Choroid plexus epithelial cell (primary cell): ENCODE results near the gene FAT2.

Source experiments
- DNase-seq: peaks from one replicate; pipeline ENCODE4 v3.0.0-alpha.2; 2010; ENCODE audit warnings: low read depth
- H3K4me3 ChIP-seq: 2 replicates; pipeline ENCODE4 v1.5.1; 2011; ENCODE audit warnings: low read depth, mild to moderate bottlenecking, control low read depth, low read length, moderate library complexity
- TF ChIP-seq, protein P1 (sequence below): conservative IDR thresholded peaks from 2 replicates; pipeline ENCODE4 v1.5.1; 2011; ENCODE audit warnings: low read depth, mild to moderate bottlenecking, control low read depth, inconsistent platforms, low read length, moderate library complexity

The FAT2 gene

DNA sequence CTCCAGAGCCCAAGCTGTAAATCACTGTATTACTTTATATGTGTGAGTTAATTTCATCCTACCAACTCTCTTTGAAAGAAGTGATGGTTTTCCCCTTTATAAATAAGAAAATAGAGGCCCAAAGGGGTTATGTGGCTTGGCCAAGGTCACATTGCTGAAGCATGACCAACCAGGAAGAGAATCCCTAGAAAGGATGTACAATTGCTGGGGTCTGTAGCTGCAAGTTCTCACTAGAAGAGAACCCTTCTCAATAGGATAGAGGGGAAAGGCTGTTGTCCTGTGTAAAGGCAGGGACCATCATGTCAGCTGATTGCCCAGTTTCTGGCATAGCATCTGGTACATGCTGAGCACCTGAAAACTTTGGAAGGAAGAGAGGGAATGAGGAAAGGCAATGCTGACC is 39.0 kb upstream of the FAT2 start:
- TF ChIP-seq, protein P1, sequence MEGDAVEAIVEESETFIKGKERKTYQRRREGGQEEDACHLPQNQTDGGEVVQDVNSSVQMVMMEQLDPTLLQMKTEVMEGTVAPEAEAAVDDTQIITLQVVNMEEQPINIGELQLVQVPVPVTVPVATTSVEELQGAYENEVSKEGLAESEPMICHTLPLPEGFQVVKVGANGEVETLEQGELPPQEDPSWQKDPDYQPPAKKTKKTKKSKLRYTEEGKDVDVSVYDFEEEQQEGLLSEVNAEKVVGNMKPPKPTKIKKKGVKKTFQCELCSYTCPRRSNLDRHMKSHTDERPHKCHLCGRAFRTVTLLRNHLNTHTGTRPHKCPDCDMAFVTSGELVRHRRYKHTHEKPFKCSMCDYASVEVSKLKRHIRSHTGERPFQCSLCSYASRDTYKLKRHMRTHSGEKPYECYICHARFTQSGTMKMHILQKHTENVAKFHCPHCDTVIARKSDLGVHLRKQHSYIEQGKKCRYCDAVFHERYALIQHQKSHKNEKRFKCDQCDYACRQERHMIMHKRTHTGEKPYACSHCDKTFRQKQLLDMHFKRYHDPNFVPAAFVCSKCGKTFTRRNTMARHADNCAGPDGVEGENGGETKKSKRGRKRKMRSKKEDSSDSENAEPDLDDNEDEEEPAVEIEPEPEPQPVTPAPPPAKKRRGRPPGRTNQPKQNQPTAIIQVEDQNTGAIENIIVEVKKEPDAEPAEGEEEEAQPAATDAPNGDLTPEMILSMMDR, result no peak
- no peak overlapping the region for H3K4me3 ChIP-seq
- DNase-seq, result peak; percentile 33

DNA sequence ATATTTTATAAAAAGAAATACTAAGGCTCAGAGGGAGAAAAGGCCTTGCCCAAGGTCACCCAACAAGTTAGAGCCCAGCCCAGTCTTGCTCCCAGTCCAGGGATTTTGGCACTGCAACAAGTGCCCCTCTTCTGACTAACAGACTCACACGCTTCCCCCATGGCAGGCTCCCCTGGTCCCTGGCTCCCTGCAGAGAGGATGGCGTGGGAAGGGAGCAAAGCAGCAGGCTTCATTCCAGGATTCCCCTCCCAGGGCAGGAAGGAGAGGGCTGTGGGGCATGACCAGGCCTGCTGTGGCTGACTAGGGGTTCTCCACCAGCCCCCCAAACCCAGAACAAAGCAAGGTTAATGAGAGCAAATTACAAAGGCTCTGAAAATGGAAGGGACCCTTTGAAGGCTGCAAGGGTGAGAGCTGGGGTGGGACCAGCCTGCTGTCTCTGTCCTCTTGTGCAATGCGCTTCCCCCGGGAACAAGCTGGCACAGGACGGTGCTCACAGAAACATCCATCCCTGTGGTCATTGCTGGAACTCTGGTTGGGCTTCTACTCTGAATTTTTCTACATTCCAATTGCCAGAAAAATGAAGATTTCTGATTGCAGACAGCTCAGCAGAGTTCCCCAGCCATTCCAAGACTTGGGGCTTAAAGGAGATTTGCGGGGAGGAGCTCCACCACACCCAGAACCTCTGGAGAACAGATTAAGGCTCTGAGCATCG is 37.1 kb upstream of the FAT2 start:
- no peak overlapping the region for H3K4me3 ChIP-seq
- TF ChIP-seq, protein P1, result no peak
- DNase-seq, result peak; percentile 22

DNA sequence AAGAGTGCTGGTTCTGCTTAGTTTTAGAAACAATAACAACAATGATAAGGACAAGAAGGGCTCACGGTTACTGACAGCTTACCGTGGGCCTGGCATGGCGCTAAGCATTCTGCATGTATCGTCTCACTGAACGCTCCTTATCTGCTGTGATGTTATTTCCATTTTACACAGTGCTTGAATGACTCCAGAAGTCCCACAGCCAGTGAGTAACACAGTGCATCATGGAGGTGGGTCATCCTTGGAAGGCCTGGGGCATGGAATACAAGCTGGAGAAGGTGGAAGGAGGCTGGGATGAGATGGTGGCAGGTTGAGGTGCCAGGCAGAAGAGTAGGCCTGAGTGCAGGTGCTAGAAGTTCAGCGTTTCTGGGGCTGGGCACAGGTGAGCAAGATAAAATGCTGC is 36.5 kb upstream of the FAT2 start:
- no peak for DNase-seq
- TF ChIP-seq, protein P1, result no peak
- no peak overlapping the region for H3K4me3 ChIP-seq

DNA sequence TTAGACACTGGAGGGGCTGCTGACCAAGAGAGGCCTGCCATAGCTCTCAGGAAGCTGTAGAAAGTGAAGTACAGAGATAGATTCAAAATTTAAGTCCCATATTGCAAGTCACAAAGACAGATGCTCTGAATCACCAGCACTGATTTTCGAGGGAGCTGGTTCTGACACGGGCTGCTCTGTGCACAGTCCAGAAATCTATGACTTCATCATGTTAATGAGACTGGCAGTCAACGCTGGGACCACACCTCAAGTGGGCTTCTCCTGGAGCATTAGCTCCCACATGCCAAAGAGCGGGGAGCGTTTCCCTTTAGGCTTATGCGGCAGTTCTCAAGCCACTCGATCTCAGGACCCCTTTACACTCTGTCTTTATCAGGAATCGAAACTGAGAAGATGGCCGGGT is 34.2 kb upstream of the FAT2 start:
- H3K4me3 ChIP-seq, result no peak overlapping the region
- DNase-seq, result no peak
- TF ChIP-seq, protein P1, result no peak

DNA sequence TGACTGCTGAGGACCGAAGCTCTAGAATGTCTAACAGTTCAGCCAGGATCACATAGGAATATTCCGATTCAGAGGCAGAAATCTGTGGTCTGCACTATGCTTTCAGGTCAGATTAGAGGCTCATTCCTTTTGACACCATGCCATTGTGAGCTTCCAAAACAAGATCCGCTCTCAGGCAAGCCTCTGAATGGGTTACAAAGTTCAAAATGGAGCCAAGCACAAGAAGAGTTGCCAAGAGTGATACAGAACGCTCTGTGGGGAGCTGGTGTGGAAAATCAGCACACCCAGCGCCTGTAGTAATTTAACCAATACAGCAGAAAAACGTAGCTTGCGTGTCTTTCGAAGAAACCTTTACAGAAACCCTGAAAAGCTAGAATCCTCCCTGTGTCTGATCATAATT is 33.3 kb upstream of the FAT2 start:
- TF ChIP-seq, protein P1, result no peak

DNA sequence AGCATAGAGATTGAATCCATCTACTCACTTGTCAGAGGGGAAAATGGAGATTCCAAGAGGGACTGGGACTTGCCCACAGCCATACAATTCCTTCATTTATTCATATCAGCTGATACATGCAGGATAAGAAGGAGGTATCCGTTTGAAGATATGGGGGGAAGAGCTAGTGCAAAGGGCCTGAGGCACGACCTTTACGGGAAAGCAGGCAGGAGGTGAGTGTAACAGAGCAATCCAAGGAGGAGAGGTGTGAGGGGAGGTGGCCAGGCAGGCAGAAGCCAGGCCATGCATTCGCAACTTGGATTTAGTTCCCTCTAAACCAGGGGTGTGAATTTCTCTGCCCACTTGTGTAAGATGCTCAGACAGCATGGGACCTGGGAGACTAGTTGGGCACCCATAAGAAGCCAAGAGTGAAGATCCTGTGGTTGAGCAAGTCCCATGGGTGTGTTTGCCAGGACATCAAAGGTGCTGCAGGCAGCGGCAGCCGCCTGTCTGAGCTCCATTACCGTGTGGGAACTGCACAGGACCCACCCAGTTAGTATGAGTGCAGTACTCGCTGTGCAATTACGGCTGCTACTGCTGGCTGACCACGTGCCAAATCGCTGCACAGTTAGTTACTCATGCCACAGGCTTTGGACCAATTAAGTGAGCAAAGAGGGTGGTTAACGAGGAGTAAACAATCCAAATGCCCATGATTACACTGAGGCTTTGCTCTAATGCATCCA is 31.4 kb upstream of the FAT2 start:
- no peak for DNase-seq
- TF ChIP-seq, protein P1, result no peak
- no peak overlapping the region for H3K4me3 ChIP-seq

More for the DNA sequence above, 33.3 kb upstream of the FAT2 start:
- peak; percentile 15 for DNase-seq
- H3K4me3 ChIP-seq, result no peak overlapping the region

DNA sequence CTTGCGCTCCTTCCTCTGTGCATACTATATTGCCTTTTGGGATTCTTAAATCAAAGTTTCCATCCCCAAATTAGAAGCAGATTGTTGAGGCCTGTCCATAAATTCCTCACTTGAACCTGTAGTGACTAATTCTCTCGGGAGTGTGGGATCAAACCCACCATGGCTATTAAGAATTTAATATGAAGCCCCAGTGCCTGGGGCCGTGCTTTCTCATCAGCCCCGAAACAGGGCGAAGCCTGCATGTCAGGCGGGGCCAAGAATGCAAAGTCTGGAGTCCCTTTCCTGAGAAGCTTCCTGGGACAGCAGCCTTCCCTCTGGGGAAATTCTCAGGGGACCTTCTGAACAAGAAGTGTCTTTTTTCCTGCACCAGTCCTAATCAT is 29.3 kb upstream of the FAT2 start:
- DNase-seq, result no peak
- H3K4me3 ChIP-seq, result no peak overlapping the region
- TF ChIP-seq, protein P1, result no peak
